Ecto neural progenitor cell (in vitro differentiated cells): ENCODE data around the gene AUH.
"Not testable (repeated sequence)": the region's sequence is repeated elsewhere in the genome, so short reads cannot be mapped to it uniquely, and the experiment has no call there.

Experiments used
- DNase-seq: peaks from one replicate; pipeline ENCODE4 v3.0.0-alpha.2; 2018; ENCODE audit warnings: low spot score

Gene AUH

DNA sequence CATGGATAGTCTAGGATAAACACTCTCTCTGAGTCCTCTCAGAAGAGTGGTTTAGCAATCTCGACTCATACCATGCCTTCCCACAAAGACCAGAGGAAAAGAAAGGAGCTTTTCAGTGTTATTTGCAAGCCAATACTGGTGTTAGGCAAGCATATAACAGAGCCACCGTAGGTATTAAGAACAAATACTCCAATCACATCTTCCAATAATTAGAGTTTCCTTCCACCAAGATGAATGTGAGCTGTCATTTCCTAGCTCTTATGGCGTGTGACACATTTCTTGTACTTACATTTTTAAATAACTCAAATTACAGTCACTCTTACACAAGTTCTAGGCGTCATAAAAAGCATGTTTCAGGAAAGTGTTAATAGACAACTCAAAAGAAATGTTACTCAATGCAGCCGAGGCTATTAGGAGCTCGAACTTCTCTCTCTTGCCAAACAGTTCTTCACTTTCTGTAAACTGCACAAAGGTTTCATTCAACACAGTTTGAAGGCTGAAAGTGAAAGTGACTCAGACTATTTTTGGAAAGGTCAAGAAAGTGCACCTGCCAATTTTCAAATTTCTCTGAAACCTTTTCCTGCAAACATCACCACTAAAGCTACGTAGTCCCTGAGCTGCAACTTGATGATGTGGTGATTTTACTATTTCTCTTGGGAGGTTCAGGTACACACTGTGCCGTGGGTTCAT lies 153.8 kb downstream of the AUH start:
- DNase-seq = no peak

GRCh38 chr9:91207397-91207728 lies 154.4 kb downstream of the AUH start:
- DNase-seq = no peak

- no peak for DNase-seq
Observed at GRCh38 chr9:91206806-91207205, 154.9 kb downstream of the AUH start.

- no peak for DNase-seq
Observed at GRCh38 chr9:91202736-91203283, 158.9 kb downstream of the AUH start.

DNA sequence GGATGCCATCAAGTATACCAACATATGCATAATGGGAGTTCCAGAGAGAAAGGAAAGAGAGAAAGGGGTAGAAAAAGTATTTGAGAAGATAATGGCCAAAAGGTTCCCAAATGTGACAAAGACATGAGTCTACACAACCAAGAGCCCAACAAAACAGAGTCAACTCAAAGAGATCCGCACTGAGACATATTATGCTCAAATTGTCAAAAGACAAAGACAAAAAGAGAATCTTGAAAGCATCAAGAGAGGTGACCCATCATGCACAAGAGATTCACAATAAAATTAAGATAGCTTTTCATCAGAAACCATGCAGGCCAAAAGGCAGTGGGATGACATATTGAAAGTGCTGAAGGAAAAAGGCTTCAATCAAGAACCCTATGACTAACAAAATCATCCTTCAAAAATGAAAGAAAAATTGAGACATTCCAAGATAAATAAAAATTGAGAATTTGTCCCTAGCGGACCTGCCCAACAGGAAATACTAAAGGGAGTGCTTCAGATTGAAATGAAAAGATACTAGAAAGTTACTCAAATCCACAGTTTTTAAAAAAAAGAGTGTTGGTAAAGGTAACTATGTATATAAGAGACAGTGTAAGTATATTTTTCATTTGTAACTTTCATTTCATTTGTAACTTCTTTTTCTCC lies 160.9 kb downstream of the AUH start:
- no peak for DNase-seq

- DNase-seq = no peak
Observed at GRCh38 chr9:91199739-91200497, 161.8 kb downstream of the AUH start.

- not testable (repeated sequence) for DNase-seq
Observed at GRCh38 chr9:91198881-91199280, 162.8 kb downstream of the AUH start.

GRCh38 chr9:91198405-91198804 lies 163.3 kb downstream of the AUH start:
- DNase-seq = no peak

- no peak for DNase-seq
Observed at GRCh38 chr9:91197232-91198181, 164.2 kb downstream of the AUH start.

GRCh38 chr9:91196103-91196950 lies 165.4 kb downstream of the AUH start:
- peak; percentile 29 for DNase-seq

DNA sequence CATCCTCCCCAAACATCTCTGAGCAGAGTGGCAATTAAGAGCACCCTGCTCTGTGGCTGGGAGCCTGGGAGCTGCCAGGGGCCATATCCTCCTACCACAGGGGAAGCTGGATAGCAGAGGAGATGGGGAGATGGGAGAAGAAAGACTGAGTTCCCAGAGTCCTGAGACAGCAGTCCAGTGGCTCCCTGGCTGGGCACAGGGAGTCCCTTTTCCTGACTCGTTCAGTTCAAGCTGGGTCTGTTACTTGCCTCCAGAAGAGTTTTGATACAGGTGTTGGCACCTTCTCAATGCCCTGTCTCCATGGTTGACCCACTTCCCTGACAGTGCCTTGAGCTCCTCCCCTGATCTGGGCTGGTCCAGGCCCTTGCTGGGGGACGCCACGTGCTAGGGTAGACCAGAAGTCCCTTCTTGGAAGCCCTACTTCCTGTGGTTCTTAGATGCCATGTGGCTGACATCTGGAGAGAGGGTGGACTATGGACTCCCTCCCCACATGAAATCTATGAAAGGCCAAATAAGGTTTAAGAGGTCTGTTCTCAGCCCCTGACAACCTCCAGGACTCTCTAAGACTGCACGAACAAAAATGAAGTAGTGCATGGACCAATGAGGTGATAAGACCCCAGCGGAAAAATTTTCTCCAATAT lies 166.2 kb downstream of the AUH start:
- DNase-seq = peak; percentile 34

DNA sequence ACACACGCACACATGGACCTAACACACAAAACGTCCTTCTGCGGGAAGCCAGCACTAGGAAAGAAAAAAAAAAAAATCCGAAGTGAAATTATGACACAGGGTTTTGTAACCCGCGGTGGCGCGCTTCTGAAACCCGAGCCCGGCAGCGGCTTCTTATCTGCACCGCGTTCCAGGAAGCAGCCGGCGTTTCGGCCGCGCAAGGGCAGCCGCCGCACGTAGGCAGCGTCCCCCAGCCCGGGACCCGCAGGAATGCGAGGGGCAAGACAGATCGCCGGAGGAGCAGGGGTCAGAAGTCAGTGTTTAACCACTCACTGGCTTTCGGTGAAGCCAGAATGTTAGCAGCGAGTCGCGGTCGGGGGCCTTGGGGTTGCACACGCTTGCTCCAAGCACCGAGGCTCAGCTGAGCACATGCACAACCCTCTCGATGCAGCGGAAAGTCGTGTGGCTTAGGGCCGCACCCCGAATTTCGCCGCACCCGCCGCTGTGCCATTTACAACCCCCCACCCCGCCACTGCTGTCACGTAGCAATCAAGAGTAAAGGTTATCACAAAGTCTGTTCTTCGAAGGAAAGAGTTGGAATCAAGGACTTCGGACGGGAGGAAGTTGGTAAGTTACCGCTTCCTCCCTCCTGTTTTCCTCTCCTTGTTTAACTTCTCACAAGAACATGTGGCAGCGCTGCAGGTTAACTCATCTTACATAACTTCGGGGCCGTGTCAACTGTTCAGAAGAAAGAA lies 167.9 kb downstream of the AUH start:
- DNase-seq = peak; percentile 90

DNA sequence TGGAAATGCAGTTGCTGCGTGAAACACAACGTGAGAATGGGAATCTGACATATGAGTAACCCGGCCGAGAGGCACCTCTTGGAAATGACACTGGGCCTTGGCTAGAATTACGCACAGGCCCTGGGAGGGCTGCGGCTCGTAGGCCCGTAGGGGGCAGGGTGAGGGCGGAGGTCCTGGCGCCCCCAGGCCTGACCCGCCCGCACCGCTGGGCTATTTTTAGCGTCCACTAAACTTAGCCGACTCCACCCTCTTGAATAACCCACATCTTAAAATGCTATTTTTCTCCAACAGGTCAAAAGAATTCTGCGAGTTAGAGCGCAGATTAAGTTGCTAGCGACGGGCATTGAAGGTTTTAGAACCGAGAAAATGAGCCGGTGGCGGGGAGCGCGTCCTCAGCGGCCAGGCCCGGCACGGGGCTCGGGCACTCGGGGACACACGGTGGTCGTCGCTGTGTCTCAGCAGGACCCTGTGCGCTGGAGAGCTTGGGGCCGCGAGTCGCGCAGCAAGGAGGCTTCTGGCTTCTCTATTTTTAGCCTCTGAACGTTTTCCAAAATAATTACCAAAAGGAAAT lies 168.5 kb downstream of the AUH start:
- DNase-seq = peak; percentile 67

GRCh38 chr9:91192381-91193086 lies 169.2 kb downstream of the AUH start:
- DNase-seq = no peak

DNA sequence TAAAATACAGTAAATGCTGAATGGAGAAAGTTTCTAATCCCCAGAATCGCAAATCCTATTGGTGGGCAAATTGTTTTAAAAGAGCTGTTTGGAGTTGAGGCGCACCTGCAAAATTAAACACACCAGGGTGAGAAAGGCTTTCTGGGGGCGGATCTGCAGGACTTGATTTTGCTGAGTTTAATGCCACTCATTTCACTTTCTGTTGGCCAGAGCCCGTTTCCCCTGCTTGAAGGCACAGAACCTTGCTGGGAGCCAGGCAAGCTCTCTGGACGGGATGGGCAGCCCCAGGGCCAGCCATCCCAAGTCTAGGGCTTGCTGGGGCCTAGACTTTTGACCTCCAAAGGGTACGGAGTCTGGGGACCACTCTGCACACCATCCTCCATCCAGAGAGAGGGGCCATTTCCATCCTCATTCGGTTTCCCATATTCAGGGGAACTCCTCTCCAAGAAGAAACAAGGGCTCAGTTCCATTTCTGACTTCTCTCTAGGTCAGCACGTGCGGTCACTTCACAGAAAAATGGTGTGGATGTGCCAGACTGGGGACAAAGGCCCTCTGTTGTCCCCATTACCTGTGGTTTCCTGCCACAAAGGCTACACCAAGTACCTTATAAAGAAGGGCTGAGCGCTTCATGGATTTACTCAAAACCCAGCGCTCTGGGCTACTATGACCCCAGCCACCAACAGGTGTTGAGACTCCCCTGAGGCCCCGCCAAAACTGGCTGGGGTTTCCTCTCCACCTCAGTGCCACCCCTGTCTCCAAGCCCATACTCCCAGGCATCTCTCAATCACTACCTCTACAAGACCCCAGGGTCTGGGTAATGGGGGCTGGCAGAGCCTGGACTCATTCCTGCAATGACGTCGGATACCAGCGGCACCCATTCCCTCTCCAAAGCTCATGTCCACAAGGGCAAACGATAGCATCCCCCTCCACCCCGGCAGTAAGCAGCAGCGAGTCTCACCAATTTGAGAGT lies 170.0 kb downstream of the AUH start:
- no peak for DNase-seq

DNA sequence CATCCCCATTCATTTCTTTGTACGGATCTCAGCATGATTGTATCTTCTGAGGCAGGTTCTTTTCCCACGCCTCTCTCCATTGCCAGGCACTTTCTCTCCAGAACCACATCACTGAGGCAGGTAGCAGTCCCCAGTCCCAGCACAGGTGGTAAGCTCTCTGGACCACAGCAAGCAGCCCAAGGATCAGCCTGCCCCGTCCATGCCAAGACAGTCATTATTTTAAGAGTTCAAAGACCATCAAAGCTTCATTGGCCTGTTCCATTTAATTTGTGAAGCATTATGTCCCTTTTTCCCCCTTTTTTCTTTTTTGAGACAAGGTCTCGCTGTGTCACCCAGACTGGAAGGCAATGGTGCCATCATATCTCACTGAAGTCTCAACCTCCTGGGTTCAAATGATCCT lies 171.7 kb downstream of the AUH start:
- no peak for DNase-seq
